ENCODE measurements around the gene GRK3.
"Not testable (repeated sequence)": the region's sequence is repeated elsewhere in the genome, so short reads cannot be mapped to it uniquely, and the experiment has no call there.

DNA sequence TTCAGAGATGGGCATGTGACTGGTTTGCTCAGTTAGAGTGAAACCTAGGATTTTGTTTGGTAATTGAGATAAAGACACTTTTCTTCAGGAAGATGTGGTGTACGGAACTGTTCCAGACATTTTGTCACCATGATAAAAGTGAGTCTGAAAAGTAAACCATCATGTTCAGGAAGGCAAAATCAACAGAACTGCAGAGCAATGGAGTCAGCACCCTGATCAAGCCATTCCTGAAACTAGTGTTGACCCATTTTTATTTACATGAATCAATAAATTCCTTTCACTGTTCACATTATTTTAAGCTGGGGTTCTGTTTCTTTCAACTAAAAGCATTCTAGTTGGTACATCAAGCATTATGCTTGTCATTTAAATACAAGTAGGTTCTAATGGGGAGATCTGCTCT is 35.4 kb upstream of the GRK3 start:
- TF ChIP-seq, protein P1, sequence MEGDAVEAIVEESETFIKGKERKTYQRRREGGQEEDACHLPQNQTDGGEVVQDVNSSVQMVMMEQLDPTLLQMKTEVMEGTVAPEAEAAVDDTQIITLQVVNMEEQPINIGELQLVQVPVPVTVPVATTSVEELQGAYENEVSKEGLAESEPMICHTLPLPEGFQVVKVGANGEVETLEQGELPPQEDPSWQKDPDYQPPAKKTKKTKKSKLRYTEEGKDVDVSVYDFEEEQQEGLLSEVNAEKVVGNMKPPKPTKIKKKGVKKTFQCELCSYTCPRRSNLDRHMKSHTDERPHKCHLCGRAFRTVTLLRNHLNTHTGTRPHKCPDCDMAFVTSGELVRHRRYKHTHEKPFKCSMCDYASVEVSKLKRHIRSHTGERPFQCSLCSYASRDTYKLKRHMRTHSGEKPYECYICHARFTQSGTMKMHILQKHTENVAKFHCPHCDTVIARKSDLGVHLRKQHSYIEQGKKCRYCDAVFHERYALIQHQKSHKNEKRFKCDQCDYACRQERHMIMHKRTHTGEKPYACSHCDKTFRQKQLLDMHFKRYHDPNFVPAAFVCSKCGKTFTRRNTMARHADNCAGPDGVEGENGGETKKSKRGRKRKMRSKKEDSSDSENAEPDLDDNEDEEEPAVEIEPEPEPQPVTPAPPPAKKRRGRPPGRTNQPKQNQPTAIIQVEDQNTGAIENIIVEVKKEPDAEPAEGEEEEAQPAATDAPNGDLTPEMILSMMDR (conservative IDR thresholded peaks at IDR 0.05; ENCODE audit: low read depth, low read length), result not testable (repeated sequence)
- TF ChIP-seq RFX5, CHD1 (IDR thresholded peaks at IDR 0.05; ENCODE audit: low read depth, low read length): not testable (repeated sequence)

Data from IMR-90 (cell line).